ENCODE data around the gene CEP131.

DNA sequence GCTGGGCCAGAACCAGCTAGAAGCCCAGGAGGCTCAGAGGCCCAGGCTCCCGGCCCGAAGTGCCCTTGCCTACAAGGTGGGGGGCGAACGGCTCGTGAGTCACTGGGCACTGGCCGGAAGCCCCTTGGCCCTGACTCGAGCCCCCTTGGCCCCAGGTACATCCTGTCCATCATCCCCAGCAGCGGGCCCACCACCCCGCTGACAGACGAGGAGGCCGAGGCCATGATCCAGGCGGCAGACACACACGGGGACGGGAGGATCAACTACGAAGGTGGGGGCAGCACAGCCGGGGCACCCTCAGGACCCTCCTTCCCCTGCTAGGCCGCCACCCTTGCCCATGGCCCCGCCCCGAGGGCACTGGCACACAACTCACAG, 41.0 kb downstream of the CEP131 start:
- TF ChIP-seq, protein P1, sequence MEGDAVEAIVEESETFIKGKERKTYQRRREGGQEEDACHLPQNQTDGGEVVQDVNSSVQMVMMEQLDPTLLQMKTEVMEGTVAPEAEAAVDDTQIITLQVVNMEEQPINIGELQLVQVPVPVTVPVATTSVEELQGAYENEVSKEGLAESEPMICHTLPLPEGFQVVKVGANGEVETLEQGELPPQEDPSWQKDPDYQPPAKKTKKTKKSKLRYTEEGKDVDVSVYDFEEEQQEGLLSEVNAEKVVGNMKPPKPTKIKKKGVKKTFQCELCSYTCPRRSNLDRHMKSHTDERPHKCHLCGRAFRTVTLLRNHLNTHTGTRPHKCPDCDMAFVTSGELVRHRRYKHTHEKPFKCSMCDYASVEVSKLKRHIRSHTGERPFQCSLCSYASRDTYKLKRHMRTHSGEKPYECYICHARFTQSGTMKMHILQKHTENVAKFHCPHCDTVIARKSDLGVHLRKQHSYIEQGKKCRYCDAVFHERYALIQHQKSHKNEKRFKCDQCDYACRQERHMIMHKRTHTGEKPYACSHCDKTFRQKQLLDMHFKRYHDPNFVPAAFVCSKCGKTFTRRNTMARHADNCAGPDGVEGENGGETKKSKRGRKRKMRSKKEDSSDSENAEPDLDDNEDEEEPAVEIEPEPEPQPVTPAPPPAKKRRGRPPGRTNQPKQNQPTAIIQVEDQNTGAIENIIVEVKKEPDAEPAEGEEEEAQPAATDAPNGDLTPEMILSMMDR (IDR thresholded peaks at IDR 0.05 in 4 of 5, conservative IDR thresholded peaks at IDR 0.05 in 1 of 5) = no peak
- no peak for TF ChIP-seq POLR2A (IDR thresholded peaks at IDR 0.05)
